ENCODE measurements around the gene ATP9B. TPM values are rescaled to one million over a fixed set of nuclear protein-coding genes. Genes with fewer than 3 reads are reported as not detected.

Gene ATP9B
- total RNA-seq, 1 donor from 2014 or later, result 50.3 TPM

DNA sequence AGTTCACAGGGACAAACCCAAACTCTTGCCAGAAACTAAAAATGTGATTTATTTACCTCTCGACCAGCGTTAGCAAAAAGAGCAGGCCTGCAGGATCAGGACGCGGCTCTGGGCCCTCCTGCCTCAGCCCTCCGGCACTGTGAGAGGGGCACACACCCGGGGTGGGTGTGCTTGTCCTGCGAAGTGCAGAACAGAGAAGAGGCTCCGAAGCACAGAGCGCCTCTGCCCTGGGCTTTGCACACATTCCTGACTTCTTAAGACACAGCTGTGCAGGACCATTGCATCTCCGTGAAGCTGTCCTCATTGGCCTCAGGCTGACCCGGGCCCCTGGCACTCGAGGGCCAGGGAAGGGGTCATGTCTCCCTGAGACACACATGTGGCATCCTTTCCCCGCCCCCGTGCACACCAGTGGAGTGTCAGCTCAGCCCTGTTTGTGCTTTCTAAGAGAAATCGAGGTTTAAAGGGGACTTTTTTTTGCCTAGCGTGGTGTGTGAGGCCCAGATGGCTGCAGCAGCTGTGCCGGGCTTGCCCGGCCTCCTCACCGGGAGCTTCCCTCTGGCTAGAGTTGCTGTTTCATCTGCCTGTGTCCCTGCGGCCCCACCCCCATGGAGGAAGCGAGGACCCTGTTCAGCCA lies 316.6 kb downstream of the ATP9B start:
- Histone ChIP-seq H3K36me3 (no peaks in the 10 kb centered on the region), H3K27ac (no peak overlapping the region), H3K27me3 (no peaks in the 10 kb centered on the region), H3K9me3 (no peaks in the 10 kb centered on the region), H3K4me3 (no peak overlapping the region), H3K4me1 (no peaks in the 10 kb centered on the region)
- TF ChIP-seq POLR2AphosphoS5 (IDR thresholded peaks at IDR 0.05; ENCODE audit: insufficient read depth in 1 of 2, low read depth in 1 of 2) (no peak), POLR2A (IDR thresholded peaks at IDR 0.05) (no peak), CTCF (IDR thresholded peaks at IDR 0.05) (no peak)
- no peak for DNase-seq (ENCODE audit: extremely low spot score in 2 of 2)
- intact Hi-C loops (cut with DNase I), result no loop called here

- H3K9me3 ChIP-seq, result no peaks in the 10 kb centered on the region
- no peak overlapping the region for H3K4me3 ChIP-seq
- DNase-seq (ENCODE audit: extremely low spot score in 2 of 2), result no peak
- no peaks in the 10 kb centered on the region for H3K27me3 ChIP-seq
- TF ChIP-seq POLR2AphosphoS5 (IDR thresholded peaks at IDR 0.05; ENCODE audit: insufficient read depth in 1 of 2, low read depth in 1 of 2) (no peak), POLR2A (IDR thresholded peaks at IDR 0.05) (no peak), CTCF (IDR thresholded peaks at IDR 0.05) (no peak)
- no peak overlapping the region for H3K27ac ChIP-seq
- no peaks in the 10 kb centered on the region for H3K4me1 ChIP-seq
- H3K36me3 ChIP-seq, result no peaks in the 10 kb centered on the region
- intact Hi-C loops (cut with DNase I), result no loop called here
Measured at GRCh38 chr18:79386547-79386946, 317.4 kb downstream of the ATP9B start.

DNA sequence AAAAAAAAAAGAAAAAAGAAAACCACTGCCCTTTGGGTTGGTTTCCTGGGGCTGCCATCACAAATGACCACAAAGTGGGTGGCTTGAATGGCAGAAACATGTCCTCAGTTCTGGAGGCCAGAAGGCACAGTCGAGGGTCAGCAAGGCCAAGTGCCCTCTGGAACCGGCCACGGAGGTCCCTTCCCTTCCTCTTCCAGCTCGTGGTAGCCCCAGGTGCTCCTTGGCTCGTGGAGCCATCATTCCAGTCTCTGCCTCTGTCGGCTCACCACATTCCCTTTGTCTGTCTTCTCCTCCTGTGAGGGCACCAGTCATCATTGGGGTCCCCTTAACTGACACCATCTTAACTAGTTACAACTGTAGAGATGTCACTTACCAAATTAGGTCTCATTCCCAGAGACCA lies 318.0 kb downstream of the ATP9B start:
- H3K4me1 ChIP-seq, result no peaks in the 10 kb centered on the region
- H3K9me3 ChIP-seq, result no peaks in the 10 kb centered on the region
- H3K27me3 ChIP-seq, result no peaks in the 10 kb centered on the region
- H3K36me3 ChIP-seq, result no peaks in the 10 kb centered on the region
- no peak overlapping the region for H3K4me3 ChIP-seq
- intact Hi-C loops (cut with DNase I), result no loop called here
- TF ChIP-seq CTCF (IDR thresholded peaks at IDR 0.05) (no peak), POLR2A (IDR thresholded peaks at IDR 0.05) (no peak), POLR2AphosphoS5 (IDR thresholded peaks at IDR 0.05; ENCODE audit: insufficient read depth in 1 of 2, low read depth in 1 of 2) (no peak)
- no peak overlapping the region for H3K27ac ChIP-seq
- no peak for DNase-seq (ENCODE audit: extremely low spot score in 2 of 2)

GRCh38 chr18:79387615-79388014 lies 318.4 kb downstream of the ATP9B start:
- H3K4me1 ChIP-seq, result no peaks in the 10 kb centered on the region
- no peak overlapping the region for H3K4me3 ChIP-seq
- H3K27ac ChIP-seq, result no peak overlapping the region
- no peaks in the 10 kb centered on the region for H3K9me3 ChIP-seq
- no peak for DNase-seq (ENCODE audit: extremely low spot score in 2 of 2)
- intact Hi-C loops (cut with DNase I), result no loop called here
- H3K27me3 ChIP-seq, result no peaks in the 10 kb centered on the region
- H3K36me3 ChIP-seq, result no peaks in the 10 kb centered on the region
- no peak for TF ChIP-seq POLR2A (IDR thresholded peaks at IDR 0.05)
- no peak for TF ChIP-seq CTCF (IDR thresholded peaks at IDR 0.05)
- TF ChIP-seq POLR2AphosphoS5 (IDR thresholded peaks at IDR 0.05; ENCODE audit: insufficient read depth in 1 of 2, low read depth in 1 of 2), result no peak

DNA sequence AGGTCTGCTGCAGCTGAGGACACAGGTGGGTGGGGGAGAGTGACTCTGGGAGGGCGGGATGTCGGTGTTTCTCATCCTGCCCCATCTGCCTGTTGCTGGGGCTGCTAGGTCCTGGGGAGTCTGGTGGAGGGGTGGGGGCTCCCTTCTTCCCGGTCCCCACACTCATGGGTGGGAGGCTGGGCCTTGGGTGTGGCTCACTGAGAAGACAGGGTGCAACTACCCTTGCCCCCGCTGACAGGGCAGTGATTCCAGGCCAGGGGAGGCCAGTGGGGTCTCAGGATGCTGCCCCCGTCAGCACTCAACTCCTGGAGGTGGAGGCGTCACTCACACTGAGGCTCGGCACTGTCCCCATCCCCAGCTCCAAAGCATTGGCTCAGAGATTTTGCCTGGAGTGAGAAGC lies 318.8 kb downstream of the ATP9B start:
- no peaks in the 10 kb centered on the region for H3K36me3 ChIP-seq
- DNase-seq (ENCODE audit: extremely low spot score in 2 of 2), result no peak
- no peaks in the 10 kb centered on the region for H3K9me3 ChIP-seq
- peaks cover 3% of the 10 kb centered on the region for H3K4me1 ChIP-seq
- no peak for TF ChIP-seq POLR2A (IDR thresholded peaks at IDR 0.05)
- no peaks in the 10 kb centered on the region for H3K27me3 ChIP-seq
- no peak overlapping the region for H3K4me3 ChIP-seq
- no peak overlapping the region for H3K27ac ChIP-seq
- intact Hi-C loops (cut with DNase I), result no loop called here

All from vagina (tissue), 2 donors.